Transverse colon (tissue), 4 donors: ENCODE results near the gene CRYGN.

Experiments used
- POLR2AphosphoS5 ChIP-seq, 3 donors: sonication (generic); formaldehyde crosslinking; IDR thresholded peaks; one replicate each; pipeline ENCODE4 v1.6.1; 2016; ENCODE audit warnings: antibody characterized with exemption in 3 of 3
- TF ChIP-seq, protein P1 (sequence below), 5 experiments: fragments of 200-600 bp in 3 of 5; fragments of 450-650 bp in 2 of 5; sonication (generic) in 3 of 5; IDR thresholded peaks; 1 replicate in 2 of 5; 2 replicates in 3 of 5; pipeline ENCODE4 v1.5.1; 2016 to 2017; ENCODE audit warnings: antibody characterized with exemption in 5 of 5, inconsistent platforms in 3 of 5, mild to moderate bottlenecking in 2 of 5, moderate library complexity in 1 of 5

GRCh38 chr7:151436446-151437158, 3.3 kb downstream of the CRYGN start:
- TF ChIP-seq, protein P1, sequence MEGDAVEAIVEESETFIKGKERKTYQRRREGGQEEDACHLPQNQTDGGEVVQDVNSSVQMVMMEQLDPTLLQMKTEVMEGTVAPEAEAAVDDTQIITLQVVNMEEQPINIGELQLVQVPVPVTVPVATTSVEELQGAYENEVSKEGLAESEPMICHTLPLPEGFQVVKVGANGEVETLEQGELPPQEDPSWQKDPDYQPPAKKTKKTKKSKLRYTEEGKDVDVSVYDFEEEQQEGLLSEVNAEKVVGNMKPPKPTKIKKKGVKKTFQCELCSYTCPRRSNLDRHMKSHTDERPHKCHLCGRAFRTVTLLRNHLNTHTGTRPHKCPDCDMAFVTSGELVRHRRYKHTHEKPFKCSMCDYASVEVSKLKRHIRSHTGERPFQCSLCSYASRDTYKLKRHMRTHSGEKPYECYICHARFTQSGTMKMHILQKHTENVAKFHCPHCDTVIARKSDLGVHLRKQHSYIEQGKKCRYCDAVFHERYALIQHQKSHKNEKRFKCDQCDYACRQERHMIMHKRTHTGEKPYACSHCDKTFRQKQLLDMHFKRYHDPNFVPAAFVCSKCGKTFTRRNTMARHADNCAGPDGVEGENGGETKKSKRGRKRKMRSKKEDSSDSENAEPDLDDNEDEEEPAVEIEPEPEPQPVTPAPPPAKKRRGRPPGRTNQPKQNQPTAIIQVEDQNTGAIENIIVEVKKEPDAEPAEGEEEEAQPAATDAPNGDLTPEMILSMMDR (IDR thresholded peaks at IDR 0.05) = no peak
- TF ChIP-seq POLR2AphosphoS5 (IDR thresholded peaks at IDR 0.05) = no peak
